Mammary epithelial cell (primary cell): ENCODE measurements around the gene ANGPTL1.

Experiments used
- EZH2 ChIP-seq: IDR thresholded peaks from 2 replicates; pipeline ENCODE4 v1.6.1; 2012; ENCODE audit warnings: low read length, inconsistent platforms, borderline replicate concordance
- TF ChIP-seq, protein P1 (sequence below), 2 donors: IDR thresholded peaks in 1 of 2; conservative IDR thresholded peaks in 1 of 2; 2 replicates each; pipeline ENCODE4 v1.5.1; 2011 to 2012; ENCODE audit warnings: inconsistent platforms in 2 of 2, low read length in 2 of 2, mild to moderate bottlenecking in 2 of 2, control low read depth in 1 of 2, low read depth in 1 of 2; ENCODE audit not compliant: insufficient read depth in 1 of 2; ENCODE audit errors: extremely low read depth in 1 of 2

DNA sequence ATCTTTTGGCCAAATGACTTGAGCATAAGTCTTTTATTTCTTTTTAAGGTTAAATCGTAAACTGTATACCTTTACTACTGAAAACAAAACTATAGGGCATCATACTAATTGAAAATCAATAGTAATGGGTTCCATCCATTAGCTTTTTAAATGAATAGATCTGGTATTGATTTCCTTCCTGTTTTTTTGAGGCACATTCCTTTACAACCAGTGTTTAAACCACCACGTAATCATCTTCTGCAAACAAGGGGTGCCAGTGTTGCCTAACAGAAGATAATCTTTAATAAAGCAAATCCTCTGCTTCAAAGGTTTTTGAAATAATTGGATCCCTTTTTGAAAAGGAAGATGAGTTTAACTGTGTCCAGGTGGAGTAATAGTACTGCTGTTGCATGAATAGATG lies 48.7 kb upstream of the ANGPTL1 start:
- TF ChIP-seq, protein P1, sequence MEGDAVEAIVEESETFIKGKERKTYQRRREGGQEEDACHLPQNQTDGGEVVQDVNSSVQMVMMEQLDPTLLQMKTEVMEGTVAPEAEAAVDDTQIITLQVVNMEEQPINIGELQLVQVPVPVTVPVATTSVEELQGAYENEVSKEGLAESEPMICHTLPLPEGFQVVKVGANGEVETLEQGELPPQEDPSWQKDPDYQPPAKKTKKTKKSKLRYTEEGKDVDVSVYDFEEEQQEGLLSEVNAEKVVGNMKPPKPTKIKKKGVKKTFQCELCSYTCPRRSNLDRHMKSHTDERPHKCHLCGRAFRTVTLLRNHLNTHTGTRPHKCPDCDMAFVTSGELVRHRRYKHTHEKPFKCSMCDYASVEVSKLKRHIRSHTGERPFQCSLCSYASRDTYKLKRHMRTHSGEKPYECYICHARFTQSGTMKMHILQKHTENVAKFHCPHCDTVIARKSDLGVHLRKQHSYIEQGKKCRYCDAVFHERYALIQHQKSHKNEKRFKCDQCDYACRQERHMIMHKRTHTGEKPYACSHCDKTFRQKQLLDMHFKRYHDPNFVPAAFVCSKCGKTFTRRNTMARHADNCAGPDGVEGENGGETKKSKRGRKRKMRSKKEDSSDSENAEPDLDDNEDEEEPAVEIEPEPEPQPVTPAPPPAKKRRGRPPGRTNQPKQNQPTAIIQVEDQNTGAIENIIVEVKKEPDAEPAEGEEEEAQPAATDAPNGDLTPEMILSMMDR (conservative IDR thresholded peaks at IDR 0.05 in 1 of 2, IDR thresholded peaks at IDR 0.05 in 1 of 2; ENCODE audit: extremely low read depth in 1 of 2, insufficient read depth in 1 of 2, low read depth in 1 of 2, low read length in 2 of 2): no peak
- no peak for TF ChIP-seq EZH2
